K562 (cell line): ENCODE data around the gene PLXDC1. TPM values are rescaled to one million over a fixed set of nuclear protein-coding genes. Genes with fewer than 3 reads are reported as not detected.

Experiments used
- ARNT ChIP-seq, 2 experiments: fragments of 450-650 bp; IDR thresholded peaks; 2 replicates each; pipeline ENCODE4 v1.6.1; 2016; ENCODE audit warnings: mild to moderate bottlenecking in 1 of 2
- CCAR2 ChIP-seq: fragments of 200-400 bp; formaldehyde crosslinking; IDR thresholded peaks from 2 replicates; pipeline ENCODE4 v1.6.1; 2017; ENCODE audit warnings: mild to moderate bottlenecking, low read depth, low read length
- CHD7 ChIP-seq: fragments of 200-600 bp; sonication (generic); IDR thresholded peaks from one replicate; pipeline ENCODE4 v1.6.1; 2012; ENCODE audit warnings: mild to moderate bottlenecking, low read depth, low read length, inconsistent platforms
- FOXJ3 ChIP-seq: sonication (generic); formaldehyde crosslinking; IDR thresholded peaks from 2 replicates; pipeline ENCODE4 v1.4.0; 2020; ENCODE audit warnings: mild to moderate bottlenecking, missing genetic modification reagents
- GABPA ChIP-seq: fragments of 200-800 bp; sonication (Bioruptor generic); conservative IDR thresholded peaks from 2 replicates; pipeline ENCODE4 v1.6.1; 2016; ENCODE audit warnings: low read depth, missing genetic modification characterization, missing compliant biosample characterization
- GTF2E2 ChIP-seq: fragments of 200-800 bp; sonication (Bioruptor generic); IDR thresholded peaks from 2 replicates; pipeline ENCODE4 v1.6.1; 2016; ENCODE audit warnings: missing genetic modification characterization, missing compliant biosample characterization
- MTF1 ChIP-seq: fragments of 250-450 bp; sonication (Bioruptor Pico); IDR thresholded peaks from 2 replicates; pipeline ENCODE4 v1.9.0; 2021; ENCODE audit warnings: moderate library complexity, mild to moderate bottlenecking, inconsistent platforms, borderline replicate concordance
- NR1H2 ChIP-seq: sonication (generic); formaldehyde crosslinking; IDR thresholded peaks from 2 replicates; pipeline ENCODE4 v1.4.0; 2020; ENCODE audit warnings: mild to moderate bottlenecking, missing genetic modification reagents
- NR3C1 ChIP-seq: sonication (generic); formaldehyde crosslinking; IDR thresholded peaks from 2 replicates; pipeline ENCODE4 v1.8.1; 2022; ENCODE audit warnings: missing genetic modification reagents
- POLR2H ChIP-seq: IDR thresholded peaks from 2 replicates; pipeline ENCODE4 v1.6.1; 2016; ENCODE audit warnings: missing genetic modification characterization, low read depth, mild to moderate bottlenecking, control low read depth, missing compliant biosample characterization, moderate library complexity
- RFX5 ChIP-seq: IDR thresholded peaks from 2 replicates; pipeline ENCODE4 v1.6.1; 2011; ENCODE audit warnings: low read depth, mild to moderate bottlenecking, improper control_type of control experiment, low read length
- SNAPC5 ChIP-seq: fragments of 250-450 bp; sonication (Bioruptor Pico); IDR thresholded peaks from 2 replicates; pipeline ENCODE4 v1.8.0; 2021; ENCODE audit warnings: moderate library complexity, mild to moderate bottlenecking, inconsistent platforms
- SRF ChIP-seq, 2 experiments: fragments of 250-450, 450-650 bp in 1 of 2; sonication (Bioruptor Pico) in 1 of 2; sonication (generic) in 1 of 2; formaldehyde crosslinking; IDR thresholded peaks; 2 replicates each; pipeline versions ENCODE4 v1.5.0 to v1.5.1; 2020 to 2022; ENCODE audit warnings: mild to moderate bottlenecking in 1 of 2, missing genetic modification reagents in 1 of 2
- TARDBP ChIP-seq: fragments of 450-650 bp; IDR thresholded peaks from 2 replicates; pipeline ENCODE4 v1.6.1; 2016
- TEAD1 ChIP-seq, 2 experiments: fragments of 450-650 bp in 1 of 2; sonication (generic) in 1 of 2; formaldehyde crosslinking; IDR thresholded peaks; 2 replicates each; pipeline versions ENCODE4 v1.4.0 to v1.8.0; 2020 to 2022; ENCODE audit warnings: mild to moderate bottlenecking in 2 of 2, missing genetic modification reagents in 1 of 2
- ZFX ChIP-seq: sonication (generic); formaldehyde crosslinking; IDR thresholded peaks from 2 replicates; pipeline ENCODE4 v1.8.0; 2022; ENCODE audit warnings: mild to moderate bottlenecking, missing genetic modification reagents, moderate library complexity
- ZNF134 ChIP-seq: fragments of 250-450 bp; sonication (Bioruptor Pico); conservative IDR thresholded peaks from 2 replicates; pipeline ENCODE4 v1.4.0; 2020
- ZNF436 ChIP-seq: fragments of 250-450, 450-650 bp; sonication (Bioruptor Pico); formaldehyde crosslinking; IDR thresholded peaks from 2 replicates; pipeline ENCODE4 v1.7.0; 2020; ENCODE audit warnings: mild to moderate bottlenecking
- ZSCAN29 ChIP-seq: fragments of 450-650 bp; IDR thresholded peaks from 2 replicates; pipeline ENCODE4 v1.6.1; 2017
- polyA plus RNA-seq, 8 experiments: library from polyadenylated mRNA; depleted of rRNA in 4 of 8; stranded (reverse) in 5 of 8; unstranded in 3 of 8; fragments of >200 nt; fragmentation: Nextera tagmentation in 2 of 8; fragmentation: Illumina TruSeq in 1 of 8; extraction: Ambion mirVana in 2 of 8; extraction: Trizol in 1 of 8; gene quantifications; 2 replicates each; pipeline versions ENCODE4 v1.2.1 to v1.2.3, GENCODE V29; 2011 to 2014; ENCODE audit warnings: inconsistent platforms in 1 of 8, missing spikeins in 1 of 8
- total RNA-seq, 7 experiments: library from RNA; depleted of rRNA in 6 of 7; stranded (reverse); fragments of >200 nt in 6 of 7; fragmentation: Illumina TruSeq in 2 of 7; extraction: Trizol in 2 of 7; gene quantifications; 2 replicates each; pipeline versions ENCODE4 v1.2.1 to v1.2.3, GENCODE V29; 2011 to 2021; ENCODE audit warnings: low replicate concordance in 1 of 7

PLXDC1 gene
- total and polyA plus RNA-seq, 9 of the 15 experiments (the other 6 are each of a cell fraction or from before 2014, with no cell fraction given), result not detected

- TF ChIP-seq CHD7, result no peak
- no peak for TF ChIP-seq NR1H2 (CRISPR knock-in tag)
- no peak for TF ChIP-seq FOXJ3 (CRISPR knock-in tag)
- TF ChIP-seq NR3C1 (CRISPR knock-in tag), result no peak
- no peak for TF ChIP-seq MTF1 (CRISPR knock-in tag)
- peak; percentile 65 for TF ChIP-seq ZFX (CRISPR knock-in tag)
- no peak for TF ChIP-seq SNAPC5
- TF ChIP-seq GABPA (tag), result no peak
- peak; percentile 0; the same call in 1 of the 2 replicates for TF ChIP-seq POLR2H (tag)
- no peak for TF ChIP-seq ZSCAN29
- no peak for TF ChIP-seq ZNF436 (CRISPR knock-in tag)
- no peak for TF ChIP-seq TEAD1 (CRISPR knock-in tag; IDR thresholded peaks at IDR 0.05)
- TF ChIP-seq GTF2E2 (tag), result no peak
- TF ChIP-seq ARNT (IDR thresholded peaks at IDR 0.05), result peak in 1 of 2 experiments; percentile 9; a peak in 2 of 4 replicates
- no peak for TF ChIP-seq SRF (CRISPR knock-in tag; IDR thresholded peaks at IDR 0.05)
- no peak for TF ChIP-seq RFX5
- TF ChIP-seq TARDBP, result no peak
- TF ChIP-seq CCAR2, result no peak
- TF ChIP-seq ZNF134, result 0 out of 2 replicates have a peak, but pooled peaks have one; percentile 34
These were observed 136.5 kb downstream of the PLXDC1 start (continued) for GRCh38 chr17:39014795-39015545.
